Esophagus squamous epithelium (tissue), 5 donors: ENCODE data around the gene HNF1A. TPM values are rescaled to one million over a fixed set of nuclear protein-coding genes. Genes with fewer than 3 reads are reported as not detected.
A peak's percentile ranks its signal among the peaks of the same experiment; 100 is the strongest.

Experiments
- DNase-seq: peaks from one replicate; lab custom pipeline; 2025; lab: John Stamatoyannopoulos, UW
- H3K27ac ChIP-seq, 4 donors: fragments of 200-600 bp; sonication (generic); one replicate each; pipeline ENCODE4 v1.5.1; 2016 to 2019; ENCODE audit warnings: mild to moderate bottlenecking in 1 of 4
- H3K27me3 ChIP-seq, 4 donors: fragments of 200-600 bp; sonication (generic); 1 replicate in 3 of 4; 2 replicates in 1 of 4; pipeline versions ENCODE4 v1.5.1 to v1.6.0; 2017 to 2021; ENCODE audit warnings: antibody characterized with exemption in 1 of 4
- H3K36me3 ChIP-seq, 3 donors: fragments of 200-600 bp; sonication (generic); one replicate each; pipeline ENCODE4 v1.5.1; 2016 to 2019
- H3K4me1 ChIP-seq, 3 donors: fragments of 200-600 bp; sonication (generic); one replicate each; pipeline ENCODE4 v1.5.1; 2017 to 2019
- H3K4me3 ChIP-seq, 4 donors: fragments of 200-600 bp; sonication (generic); 1 replicate in 3 of 4; 2 replicates in 1 of 4; pipeline ENCODE4 v1.5.1; 2016 to 2019; ENCODE audit warnings: mild to moderate bottlenecking in 2 of 4, moderate library complexity in 1 of 4
- H3K9me3 ChIP-seq, 3 donors: fragments of 200-600 bp; sonication (generic); one replicate each; pipeline ENCODE4 v1.5.1; 2016 to 2019
- CTCF ChIP-seq, 6 experiments: fragments of 450-650 bp in 4 of 6; fragments of 200-600 bp in 2 of 6; sonication (generic) in 2 of 6; IDR thresholded peaks; one replicate each; pipeline ENCODE4 v1.5.1; 2016 to 2019; ENCODE audit warnings: antibody characterized with exemption in 6 of 6, mild to moderate bottlenecking in 4 of 6, moderate library complexity in 4 of 6
- POLR2A ChIP-seq, 4 donors: fragments of 450-650 bp; IDR thresholded peaks; one replicate each; pipeline ENCODE4 v1.6.1; 2017; ENCODE audit warnings: antibody characterized with exemption in 4 of 4, mild to moderate bottlenecking in 4 of 4, moderate library complexity in 3 of 4
- WGBS, 2 donors: methylation state at CpG; one replicate each; pipeline ENCODE4 v1.1.5; 2018; 5-methylcytosine and 5-hydroxymethylcytosine counted together
- intact Hi-C: fragments of 100-400 bp; cut with DNase I; formaldehyde crosslinking; loops from one replicate; pipeline ENCODE4 v1.15.0; 2022
- total RNA-seq, 4 donors: library from RNA; depleted of rRNA; stranded (reverse); fragments of >200 nt; gene quantifications; one replicate each; pipeline ENCODE4 v1.1.0, GENCODE V29; 2016
- donor health status: DM: yes; HTN: yes; CAD: no.

HNF1A gene
- total RNA-seq, 4 donors from 2014 or later = not detected

DNA sequence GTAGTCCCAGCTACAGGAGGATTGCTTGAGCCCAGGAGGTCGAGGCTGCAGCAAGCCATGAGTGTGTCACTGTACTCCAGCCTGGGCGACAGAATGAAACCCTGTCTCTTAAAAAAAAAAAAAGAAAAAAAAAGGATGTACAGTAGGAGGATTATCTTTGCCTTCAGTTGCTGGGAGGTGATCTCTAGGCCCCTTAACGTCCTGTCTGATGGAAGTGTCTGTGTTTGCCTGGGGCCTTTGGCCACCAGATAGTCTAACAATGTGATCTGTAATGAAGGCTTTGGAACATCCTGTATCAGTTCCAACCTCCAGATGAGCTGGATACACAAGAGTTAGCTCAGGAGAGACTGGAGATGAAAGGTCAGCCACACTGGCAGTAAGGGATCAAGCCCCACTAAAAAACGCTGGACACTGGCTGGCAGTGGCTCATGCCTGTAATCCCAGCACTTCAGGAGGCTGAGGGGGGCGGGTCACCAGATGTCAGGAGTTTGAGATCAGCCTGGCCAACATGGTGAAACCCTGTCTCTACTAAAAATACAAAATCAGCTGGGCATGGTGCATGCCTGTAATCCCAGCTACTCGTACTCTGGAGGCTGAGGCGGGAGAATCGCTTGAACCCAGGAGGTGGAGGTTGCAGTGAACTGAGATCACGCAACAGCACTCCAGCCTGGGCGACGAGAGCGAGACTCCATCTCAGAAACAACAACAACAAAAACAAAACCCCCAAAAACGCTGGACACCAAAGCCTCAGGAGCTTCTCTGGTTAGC is 19.0 kb upstream of the HNF1A start:
- WGBS, 2 donors = 67 to 85% methylated on average over 13 of the region's 13 CpGs
- Histone ChIP-seq H3K27ac (peak overlapping the region in 3 of 4 donors; percentile 45 to 89 (median 76)), H3K4me1 (peaks cover 8 to 55% (median 11%) of the 10 kb centered on the region in 3 donors), H3K36me3 (no peaks in the 10 kb centered on the region), H3K4me3 (no peak overlapping the region), H3K27me3 (no peaks in the 10 kb centered on the region), H3K9me3 (peaks cover 0 to 6% (median 0%) of the 10 kb centered on the region in 3 donors)
- intact Hi-C loops = no loop called here
- TF ChIP-seq CTCF (IDR thresholded peaks at IDR 0.05) = no peak
- no peak for TF ChIP-seq POLR2A (IDR thresholded peaks at IDR 0.05)
- DNase-seq = no peak

DNA sequence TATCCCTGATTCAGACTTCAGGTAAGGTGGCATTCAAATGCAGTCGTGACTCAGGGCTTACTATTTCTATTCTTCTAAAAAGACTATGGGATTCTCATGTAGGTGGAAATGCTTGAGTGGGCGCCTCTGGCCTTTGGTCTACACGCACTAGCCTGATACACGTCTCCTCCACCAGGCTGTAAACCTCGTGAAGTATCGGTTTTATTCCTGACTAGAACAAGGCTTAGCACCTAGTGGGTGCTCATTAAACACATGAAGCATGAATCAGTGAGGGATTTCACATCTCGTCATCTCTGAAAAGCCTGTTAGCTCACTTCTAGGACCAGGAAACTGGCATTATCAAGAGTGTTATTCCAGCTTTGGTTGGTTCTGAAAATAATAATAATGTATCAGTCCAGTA is 17.7 kb upstream of the HNF1A start:
- H3K4me3 ChIP-seq = no peak overlapping the region
- peaks cover 8 to 60% (median 20%) of the 10 kb centered on the region in 3 donors for H3K4me1 ChIP-seq
- 41 to 42% methylated on average over 6 to 7 of the region's 7 CpGs for WGBS, 2 donors
- no peak for DNase-seq
- intact Hi-C loops = loop anchor here (5.0 kb wide), 1 partner anchor 53 kb away; no protein-coding TSS in a partner anchor
- peak overlapping the region; percentile 63 to 89 (median 82) for H3K27ac ChIP-seq
- H3K36me3 ChIP-seq = no peaks in the 10 kb centered on the region
- peaks cover 0 to 2% (median 0%) of the 10 kb centered on the region in 3 donors for H3K9me3 ChIP-seq
- H3K27me3 ChIP-seq = no peaks in the 10 kb centered on the region
- TF ChIP-seq POLR2A (IDR thresholded peaks at IDR 0.05) (no peak), CTCF (IDR thresholded peaks at IDR 0.05) (peak in 3 of 6 experiments; percentile 8 to 42 (median 8))

DNA sequence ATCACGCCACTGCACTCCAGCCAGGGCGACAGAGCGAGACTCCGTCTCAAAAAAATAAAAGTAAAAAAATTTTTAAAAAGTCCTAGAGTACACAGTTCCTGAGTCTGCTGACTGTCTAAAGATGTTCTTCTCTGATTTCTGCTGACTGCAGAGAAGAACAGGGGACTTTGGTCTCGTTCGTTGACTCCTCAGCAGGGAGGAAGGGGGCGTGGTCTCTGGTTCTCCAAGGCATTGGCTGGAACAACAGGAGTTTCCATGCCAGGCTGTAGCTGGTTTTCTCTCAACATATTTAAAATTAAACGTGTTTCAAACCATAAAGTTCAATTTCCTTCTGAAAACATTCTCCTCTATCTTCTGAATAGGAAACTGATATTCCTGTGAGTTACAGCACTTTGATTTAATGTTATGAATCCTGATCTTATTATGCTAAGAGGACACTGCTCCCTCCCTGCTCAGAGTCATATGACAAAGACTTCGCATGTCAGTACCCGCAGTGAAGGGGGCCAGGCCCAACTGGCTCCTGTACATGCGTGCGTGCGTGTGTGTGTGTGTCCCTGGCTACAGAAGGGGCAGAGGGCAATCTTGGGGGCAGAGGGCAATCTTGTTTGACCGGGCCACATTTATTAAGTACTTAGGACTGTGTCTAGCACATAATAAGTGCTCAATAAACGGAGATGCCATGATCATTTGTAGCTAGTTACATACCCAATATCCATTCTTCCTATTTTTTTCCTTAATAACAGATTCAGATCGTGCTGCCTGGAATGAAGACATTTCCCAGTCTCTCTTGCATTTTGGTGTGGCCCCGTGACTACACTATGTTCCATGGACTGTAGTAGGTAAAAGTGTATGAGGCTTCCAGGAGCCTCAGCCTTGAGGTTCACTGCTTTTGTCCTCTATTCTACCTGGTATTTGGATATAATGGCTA is 16.5 kb upstream of the HNF1A start:
- intact Hi-C loops = loop anchor here (5.0 kb wide), 1 partner anchor 55 kb away; no protein-coding TSS in a partner anchor
- peak overlapping the region; percentile 71 to 89 (median 82) for H3K27ac ChIP-seq

GRCh38 chr12:120962532-120963020 is 15.8 kb upstream of the HNF1A start:
- no peaks in the 10 kb centered on the region for H3K36me3 ChIP-seq
- H3K27ac ChIP-seq = peak overlapping the region; percentile 71 to 89 (median 82)
- DNase-seq = no peak
- H3K4me3 ChIP-seq = no peak overlapping the region
- 27 to 60% methylated on average over 1 to 2 of the region's 2 CpGs for WGBS, 2 donors
- H3K27me3 ChIP-seq = no peaks in the 10 kb centered on the region
- no peak for TF ChIP-seq CTCF (IDR thresholded peaks at IDR 0.05)
- no peak for TF ChIP-seq POLR2A (IDR thresholded peaks at IDR 0.05)
- intact Hi-C loops = loop anchor here (5.0 kb wide), 1 partner anchor 55 kb away; no protein-coding TSS in a partner anchor
- H3K9me3 ChIP-seq = no peaks in the 10 kb centered on the region
- H3K4me1 ChIP-seq = peaks cover 8 to 67% (median 22%) of the 10 kb centered on the region in 3 donors

More for the DNA sequence above, 16.5 kb upstream of the HNF1A start:
- Histone ChIP-seq H3K9me3 (no peaks in the 10 kb centered on the region), H3K4me3 (no peak overlapping the region), H3K36me3 (no peaks in the 10 kb centered on the region), H3K4me1 (peaks cover 8 to 67% (median 22%) of the 10 kb centered on the region in 3 donors), H3K27me3 (no peaks in the 10 kb centered on the region)
- 42 to 47% methylated on average over 17 of the region's 17 CpGs for WGBS, 2 donors
- no peak for DNase-seq
- TF ChIP-seq CTCF (IDR thresholded peaks at IDR 0.05) (no peak), POLR2A (IDR thresholded peaks at IDR 0.05) (no peak)
